Measurements from ENCODE around the gene RALGAPA2.

GRCh38 chr20:20624914-20625313, 87.5 kb downstream of the RALGAPA2 start:
- TF ChIP-seq SMC3 (IDR thresholded peaks at IDR 0.05; ENCODE audit: low read depth, low read length) (no peak), CHD2 (IDR thresholded peaks at IDR 0.05; ENCODE audit: low read length, partially characterized antibody) (no peak), SIN3A (IDR thresholded peaks at IDR 0.05; ENCODE audit: borderline replicate concordance, low read depth, low read length) (no peak), USF1 (IDR thresholded peaks at IDR 0.05; ENCODE audit: borderline replicate concordance, low read depth) (no peak), TAF1 (IDR thresholded peaks at IDR 0.05; ENCODE audit: borderline replicate concordance, low read depth, low read length) (no peak), EP300 (IDR thresholded peaks at IDR 0.05; ENCODE audit: borderline replicate concordance in 1 of 2, low read depth in 1 of 2, low read length in 1 of 2) (no peak), POLR2AphosphoS5 (IDR thresholded peaks at IDR 0.05; ENCODE audit: low read depth, low read length) (no peak), EZH2phosphoT487 (IDR thresholded peaks at IDR 0.05; ENCODE audit: borderline replicate concordance, low read depth) (no peak), YY1 (IDR thresholded peaks at IDR 0.05; ENCODE audit: low read depth) (no peak), CTCF (IDR thresholded peaks at IDR 0.05) (no peak), FOXM1 (IDR thresholded peaks at IDR 0.05; ENCODE audit: low read depth) (no peak)
